ENCODE results near the gene BASP1. TPM values are rescaled to one million over a fixed set of nuclear protein-coding genes. Genes with fewer than 3 reads are reported as not detected.

BASP1 gene
- total and polyA plus RNA-seq, 2 experiments from 2014 or later, result 87.5 to 114 TPM

GRCh38 chr5:17222664-17223063, 5.2 kb downstream of the BASP1 start (continued):
- TF ChIP-seq STAT1 (IDR thresholded peaks at IDR 0.05; ENCODE audit: unreplicated experiment) (no peak), EZH2phosphoT487 (IDR thresholded peaks at IDR 0.05; ENCODE audit: unreplicated experiment) (no peak), EZH2 (IDR thresholded peaks at IDR 0.05; ENCODE audit: low read depth, unreplicated experiment) (no peak), CREB1 (CRISPR knock-in tag; IDR thresholded peaks at IDR 0.05; ENCODE audit: low read depth) (no peak), CTCF (conservative IDR thresholded peaks at IDR 0.05; ENCODE audit: low read depth in 2 of 2) (no peak)
- TF ChIP-seq, protein P1, sequence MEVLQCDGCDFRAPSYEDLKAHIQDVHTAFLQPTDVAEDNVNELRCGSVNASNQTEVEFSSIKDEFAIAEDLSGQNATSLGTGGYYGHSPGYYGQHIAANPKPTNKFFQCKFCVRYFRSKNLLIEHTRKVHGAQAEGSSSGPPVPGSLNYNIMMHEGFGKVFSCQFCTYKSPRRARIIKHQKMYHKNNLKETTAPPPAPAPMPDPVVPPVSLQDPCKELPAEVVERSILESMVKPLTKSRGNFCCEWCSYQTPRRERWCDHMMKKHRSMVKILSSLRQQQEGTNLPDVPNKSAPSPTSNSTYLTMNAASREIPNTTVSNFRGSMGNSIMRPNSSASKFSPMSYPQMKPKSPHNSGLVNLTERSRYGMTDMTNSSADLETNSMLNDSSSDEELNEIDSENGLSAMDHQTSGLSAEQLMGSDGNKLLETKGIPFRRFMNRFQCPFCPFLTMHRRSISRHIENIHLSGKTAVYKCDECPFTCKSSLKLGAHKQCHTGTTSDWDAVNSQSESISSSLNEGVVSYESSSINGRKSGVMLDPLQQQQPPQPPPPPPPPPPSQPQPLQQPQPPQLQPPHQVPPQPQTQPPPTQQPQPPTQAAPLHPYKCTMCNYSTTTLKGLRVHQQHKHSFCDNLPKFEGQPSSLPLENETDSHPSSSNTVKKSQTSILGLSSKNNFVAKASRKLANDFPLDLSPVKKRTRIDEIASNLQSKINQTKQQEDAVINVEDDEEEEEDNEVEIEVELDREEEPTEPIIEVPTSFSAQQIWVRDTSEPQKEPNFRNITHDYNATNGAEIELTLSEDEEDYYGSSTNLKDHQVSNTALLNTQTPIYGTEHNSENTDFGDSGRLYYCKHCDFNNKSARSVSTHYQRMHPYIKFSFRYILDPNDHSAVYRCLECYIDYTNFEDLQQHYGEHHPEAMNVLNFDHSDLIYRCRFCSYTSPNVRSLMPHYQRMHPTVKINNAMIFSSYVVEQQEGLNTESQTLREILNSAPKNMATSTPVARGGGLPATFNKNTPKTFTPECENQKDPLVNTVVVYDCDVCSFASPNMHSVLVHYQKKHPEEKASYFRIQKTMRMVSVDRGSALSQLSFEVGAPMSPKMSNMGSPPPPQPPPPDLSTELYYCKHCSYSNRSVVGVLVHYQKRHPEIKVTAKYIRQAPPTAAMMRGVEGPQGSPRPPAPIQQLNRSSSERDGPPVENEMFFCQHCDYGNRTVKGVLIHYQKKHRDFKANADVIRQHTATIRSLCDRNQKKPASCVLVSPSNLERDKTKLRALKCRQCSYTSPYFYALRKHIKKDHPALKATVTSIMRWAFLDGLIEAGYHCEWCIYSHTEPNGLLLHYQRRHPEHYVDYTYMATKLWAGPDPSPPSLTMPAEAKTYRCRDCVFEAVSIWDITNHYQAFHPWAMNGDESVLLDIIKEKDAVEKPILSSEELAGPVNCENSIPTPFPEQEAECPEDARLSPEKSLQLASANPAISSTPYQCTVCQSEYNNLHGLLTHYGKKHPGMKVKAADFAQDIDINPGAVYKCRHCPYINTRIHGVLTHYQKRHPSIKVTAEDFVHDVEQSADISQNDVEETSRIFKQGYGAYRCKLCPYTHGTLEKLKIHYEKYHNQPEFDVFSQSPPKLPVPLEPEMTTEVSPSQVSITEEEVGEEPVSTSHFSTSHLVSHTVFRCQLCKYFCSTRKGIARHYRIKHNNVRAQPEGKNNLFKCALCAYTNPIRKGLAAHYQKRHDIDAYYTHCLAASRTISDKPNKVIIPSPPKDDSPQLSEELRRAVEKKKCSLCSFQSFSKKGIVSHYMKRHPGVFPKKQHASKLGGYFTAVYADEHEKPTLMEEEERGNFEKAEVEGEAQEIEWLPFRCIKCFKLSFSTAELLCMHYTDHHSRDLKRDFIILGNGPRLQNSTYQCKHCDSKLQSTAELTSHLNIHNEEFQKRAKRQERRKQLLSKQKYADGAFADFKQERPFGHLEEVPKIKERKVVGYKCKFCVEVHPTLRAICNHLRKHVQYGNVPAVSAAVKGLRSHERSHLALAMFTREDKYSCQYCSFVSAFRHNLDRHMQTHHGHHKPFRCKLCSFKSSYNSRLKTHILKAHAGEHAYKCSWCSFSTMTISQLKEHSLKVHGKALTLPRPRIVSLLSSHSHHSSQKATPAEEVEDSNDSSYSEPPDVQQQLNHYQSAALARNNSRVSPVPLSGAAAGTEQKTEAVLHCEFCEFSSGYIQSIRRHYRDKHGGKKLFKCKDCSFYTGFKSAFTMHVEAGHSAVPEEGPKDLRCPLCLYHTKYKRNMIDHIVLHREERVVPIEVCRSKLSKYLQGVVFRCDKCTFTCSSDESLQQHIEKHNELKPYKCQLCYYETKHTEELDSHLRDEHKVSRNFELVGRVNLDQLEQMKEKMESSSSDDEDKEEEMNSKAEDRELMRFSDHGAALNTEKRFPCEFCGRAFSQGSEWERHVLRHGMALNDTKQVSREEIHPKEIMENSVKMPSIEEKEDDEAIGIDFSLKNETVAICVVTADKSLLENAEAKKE (CRISPR knock-in tag; IDR thresholded peaks at IDR 0.05), result no peak

Data from GM23338 (cell line).